K562 (cell line): ENCODE measurements around the gene PRAME. TPM values are rescaled to one million over a fixed set of nuclear protein-coding genes. Genes with fewer than 3 reads are reported as not detected.

Experiments used
- CBFB ChIP-seq: sonication (generic); formaldehyde crosslinking; IDR thresholded peaks from 2 replicates; pipeline ENCODE4 v1.4.0; 2020; ENCODE audit warnings: mild to moderate bottlenecking, missing genetic modification reagents
- CTCFL ChIP-seq: IDR thresholded peaks from 2 replicates; pipeline ENCODE4 v1.6.1; 2011; ENCODE audit warnings: borderline replicate concordance, low read depth, mild to moderate bottlenecking, moderate library complexity, low read length; ENCODE audit not compliant: insufficient read depth, poor library complexity, severe bottlenecking
- FOXJ3 ChIP-seq: sonication (generic); formaldehyde crosslinking; IDR thresholded peaks from 2 replicates; pipeline ENCODE4 v1.4.0; 2020; ENCODE audit warnings: mild to moderate bottlenecking, missing genetic modification reagents
- FOXO4 ChIP-seq: fragments of 450-650 bp; formaldehyde crosslinking; IDR thresholded peaks from 2 replicates; pipeline ENCODE4 v1.4.0; 2020; ENCODE audit warnings: mild to moderate bottlenecking, moderate library complexity
- GTF2A2 ChIP-seq: IDR thresholded peaks from 2 replicates; pipeline ENCODE4 v1.6.1; 2016; ENCODE audit warnings: mild to moderate bottlenecking, missing genetic modification characterization, missing compliant biosample characterization
- HES1 ChIP-seq: fragments of 450-650 bp; IDR thresholded peaks from 2 replicates; pipeline ENCODE4 v1.6.1; 2016; ENCODE audit warnings: low read depth, mild to moderate bottlenecking, moderate library complexity
- NCOR1 ChIP-seq: fragments of 450-650 bp; IDR thresholded peaks from 2 replicates; pipeline ENCODE4 v1.6.1; 2016; ENCODE audit warnings: mild to moderate bottlenecking, moderate library complexity
- PREB ChIP-seq: sonication (generic); formaldehyde crosslinking; IDR thresholded peaks from 2 replicates; pipeline ENCODE4 v1.8.1; 2023; ENCODE audit warnings: mild to moderate bottlenecking, missing genetic modification reagents
- STAG1 ChIP-seq: sonication (generic); formaldehyde crosslinking; IDR thresholded peaks from 2 replicates; pipeline ENCODE4 v1.5.0; 2020; ENCODE audit warnings: missing genetic modification reagents, borderline replicate concordance
- TFE3 ChIP-seq: fragments of 450-650 bp; formaldehyde crosslinking; IDR thresholded peaks from 2 replicates; pipeline ENCODE4 v1.4.0; 2020; ENCODE audit warnings: mild to moderate bottlenecking, mixed read lengths
- ZBTB8A ChIP-seq: fragments of 450-650 bp; IDR thresholded peaks from 2 replicates; pipeline ENCODE4 v1.6.1; 2018; ENCODE audit warnings: mild to moderate bottlenecking, moderate library complexity; ENCODE audit not compliant: partially characterized antibody
- ZNF639 ChIP-seq, 2 experiments: fragments of 200-800 bp in 1 of 2; sonication (Bioruptor generic) in 1 of 2; sonication (generic) in 1 of 2; formaldehyde crosslinking in 1 of 2; IDR thresholded peaks in 1 of 2; conservative IDR thresholded peaks in 1 of 2; 2 replicates each; pipeline versions ENCODE4 v1.5.0 to v1.6.1; 2016 to 2020; ENCODE audit warnings: missing compliant biosample characterization in 1 of 2, missing genetic modification characterization in 1 of 2, missing genetic modification reagents in 1 of 2
- ZNF764 ChIP-seq: fragments of 250-450 bp; sonication (Bioruptor Pico); IDR thresholded peaks from 2 replicates; pipeline ENCODE4 v1.4.0; 2020; ENCODE audit warnings: low read depth, mild to moderate bottlenecking, moderate library complexity
- polyA plus RNA-seq, 8 experiments: library from polyadenylated mRNA; depleted of rRNA in 4 of 8; stranded (reverse) in 5 of 8; unstranded in 3 of 8; fragments of >200 nt; fragmentation: Nextera tagmentation in 2 of 8; fragmentation: Illumina TruSeq in 1 of 8; extraction: Ambion mirVana in 2 of 8; extraction: Trizol in 1 of 8; gene quantifications; 2 replicates each; pipeline versions ENCODE4 v1.2.1 to v1.2.3, GENCODE V29; 2011 to 2014; ENCODE audit warnings: inconsistent platforms in 1 of 8, missing spikeins in 1 of 8
- total RNA-seq, 7 experiments: library from RNA; depleted of rRNA in 6 of 7; stranded (reverse); fragments of >200 nt in 6 of 7; fragmentation: Illumina TruSeq in 2 of 7; extraction: Trizol in 2 of 7; gene quantifications; 2 replicates each; pipeline versions ENCODE4 v1.2.1 to v1.2.3, GENCODE V29; 2011 to 2021; ENCODE audit warnings: low replicate concordance in 1 of 7

The PRAME gene
- total and polyA plus RNA-seq, 9 of the 15 experiments (the other 6 are each of a cell fraction or from before 2014, with no cell fraction given): 662 to 2,141 (median 1,142) TPM

GRCh38 chr22:22516992-22517391, 42.1 kb downstream of the PRAME start (continued):
- no peak for TF ChIP-seq TFE3 (CRISPR knock-in tag)
- TF ChIP-seq ZNF639 (CRISPR knock-in tag; conservative IDR thresholded peaks at IDR 0.05 in 1 of 2, IDR thresholded peaks at IDR 0.05 in 1 of 2): no peak
- TF ChIP-seq FOXJ3: no peak
- no peak for TF ChIP-seq GTF2A2 (tag)
- TF ChIP-seq NCOR1: no peak
- TF ChIP-seq CBFB (CRISPR knock-in tag): no peak
- no peak for TF ChIP-seq ZBTB8A
- TF ChIP-seq ZNF764 (CRISPR knock-in tag): no peak
- TF ChIP-seq HES1: no peak
- TF ChIP-seq PREB (CRISPR knock-in tag): peak; percentile 68; the same call in 1 of the 2 replicates
- no peak for TF ChIP-seq FOXO4 (CRISPR knock-in tag)
- no peak for TF ChIP-seq CTCFL
- no peak for TF ChIP-seq STAG1 (CRISPR knock-in tag)
- TF ChIP-seq, all 486 proteins: peak for 9
